Neural cell (in vitro differentiated cells): ENCODE measurements around the gene GTSF1L. TPM values are rescaled to one million over a fixed set of nuclear protein-coding genes. Genes with fewer than 3 reads are reported as not detected.

Experiments
- H2AFZ ChIP-seq: fragments of 200-600, 300-800 bp; sonication (generic), shearing (Covaris generic); 2 replicates; pipeline ENCODE4 v1.6.0; 2014; ENCODE audit warnings: low read depth, mild to moderate bottlenecking, antibody characterized with exemption, low read length, moderate library complexity
- H3F3A ChIP-seq: fragments of 200-600 bp; shearing (Covaris generic); 2 replicates; pipeline ENCODE4 v1.6.1; 2016; ENCODE audit warnings: mild to moderate bottlenecking, moderate library complexity, mixed read lengths, antibody characterized with exemption, low read length; ENCODE audit not compliant: insufficient read depth, poor library complexity, severe bottlenecking
- H3K27ac ChIP-seq: fragments of 200-600, 300-800 bp; sonication (generic), shearing (Covaris generic); 2 replicates; pipeline ENCODE4 v1.5.1; 2014; ENCODE audit warnings: mild to moderate bottlenecking, low read length, moderate library complexity
- H3K27me3 ChIP-seq: fragments of 300-800, 200-600 bp; sonication (generic), shearing (Covaris generic); 2 replicates; pipeline ENCODE4 v1.6.0; 2014; ENCODE audit warnings: mild to moderate bottlenecking, low read depth, low read length, moderate library complexity; ENCODE audit not compliant: insufficient read depth
- H3K36me3 ChIP-seq: fragments of 300-800, 200-600 bp; sonication (generic), shearing (Covaris generic); 2 replicates; pipeline ENCODE4 v1.5.1; 2014; ENCODE audit warnings: mild to moderate bottlenecking, antibody characterized with exemption, low read length, moderate library complexity; ENCODE audit not compliant: insufficient read depth
- H3K4me2 ChIP-seq: fragments of 300-800, 200-600 bp; sonication (generic), shearing (Covaris generic); 2 replicates; pipeline ENCODE4 v1.6.0; 2014; ENCODE audit warnings: mild to moderate bottlenecking, low read length
- H3K4me3 ChIP-seq: fragments of 300-800, 200-600 bp; sonication (generic), shearing (Covaris generic); 2 replicates; pipeline ENCODE4 v1.5.1; 2014; ENCODE audit warnings: mild to moderate bottlenecking, low read length, moderate library complexity
- H3K79me2 ChIP-seq: fragments of 200-600 bp; shearing (Covaris generic); replicated peaks from 2 replicates; pipeline ENCODE4 v1.6.0; 2014; ENCODE audit warnings: mild to moderate bottlenecking, low read length, moderate library complexity; ENCODE audit not compliant: insufficient read depth
- H3K9ac ChIP-seq: fragments of 300-800, 200-600 bp; sonication (generic), shearing (Covaris generic); 2 replicates; pipeline ENCODE4 v1.6.1; 2016; ENCODE audit warnings: mild to moderate bottlenecking, low read length, mixed read lengths
- H3K9me2 ChIP-seq: fragments of 200-600 bp; shearing (Covaris generic); 2 replicates; pipeline ENCODE4 v1.6.1; 2016; ENCODE audit warnings: mild to moderate bottlenecking, low read length, mixed read lengths; ENCODE audit not compliant: insufficient read depth
- H3K9me3 ChIP-seq: fragments of 200-600, 300-800 bp; sonication (generic), shearing (Covaris generic); 2 replicates; pipeline ENCODE4 v1.6.1; 2016; ENCODE audit warnings: mild to moderate bottlenecking, mixed run types, low read length, moderate library complexity, mixed read lengths
- H4K20me1 ChIP-seq: fragments of 200-600 bp; shearing (Covaris generic); 2 replicates; pipeline ENCODE4 v1.6.1; 2016; ENCODE audit warnings: mild to moderate bottlenecking, mixed run types; ENCODE audit not compliant: insufficient read depth
- CTCF ChIP-seq: fragments of 450-650 bp; IDR thresholded peaks from 2 replicates; pipeline ENCODE4 v1.5.1; 2014; ENCODE audit warnings: antibody characterized with exemption, mild to moderate bottlenecking, moderate library complexity; ENCODE audit not compliant: poor library complexity, severe bottlenecking
- EP300 ChIP-seq: fragments of 450-650 bp; conservative IDR thresholded peaks from 2 replicates; pipeline ENCODE4 v1.6.1; 2014; ENCODE audit warnings: antibody characterized with exemption, mild to moderate bottlenecking, moderate library complexity; ENCODE audit not compliant: poor library complexity, severe bottlenecking
- EZH2 ChIP-seq: fragments of 200-600, 300-800 bp; shearing (Covaris generic), sonication (generic); IDR thresholded peaks from 2 replicates; pipeline ENCODE4 v1.6.1; 2014; ENCODE audit warnings: antibody characterized with exemption, low read length, borderline replicate concordance, mild to moderate bottlenecking; ENCODE audit not compliant: insufficient read depth, poor library complexity, severe bottlenecking
- MXI1 ChIP-seq: fragments of 450-650 bp; conservative IDR thresholded peaks from 2 replicates; pipeline ENCODE4 v1.6.1; 2014; ENCODE audit warnings: antibody characterized with exemption, mild to moderate bottlenecking; ENCODE audit not compliant: poor library complexity, severe bottlenecking
- POLR2AphosphoS5 ChIP-seq: IDR thresholded peaks from 2 replicates; pipeline ENCODE4 v1.6.1; 2012
- RAD21 ChIP-seq: fragments of 450-650 bp; conservative IDR thresholded peaks from 2 replicates; pipeline ENCODE4 v1.6.1; 2014; ENCODE audit warnings: antibody characterized with exemption, mild to moderate bottlenecking, moderate library complexity
- SMC3 ChIP-seq: fragments of 450-650 bp; conservative IDR thresholded peaks from 2 replicates; pipeline ENCODE4 v1.6.1; 2014; ENCODE audit warnings: antibody characterized with exemption, mild to moderate bottlenecking, moderate library complexity; ENCODE audit not compliant: poor library complexity
- TAF1 ChIP-seq: IDR thresholded peaks from 2 replicates; pipeline ENCODE4 v1.6.1; 2012; ENCODE audit warnings: low read depth
- polyA plus RNA-seq: library from polyadenylated mRNA; depleted of rRNA; stranded (reverse); fragments of >200 nt; gene quantifications from 2 replicates; pipeline ENCODE4 v1.2.3, GENCODE V29; 2014
- TF ChIP-seq, protein P1 (sequence below): IDR thresholded peaks from 2 replicates; pipeline ENCODE4 v1.6.1; 2012; ENCODE audit warnings: borderline replicate concordance

GTSF1L gene
- polyA plus RNA-seq, 1 donor from 2014 or later, result not detected

- H3K27me3 ChIP-seq, result no peaks in the 10 kb centered on the region
- H3K36me3 ChIP-seq, result no peaks in the 10 kb centered on the region
- no peak overlapping the region for H3K4me2 ChIP-seq
- TF ChIP-seq, protein P1, sequence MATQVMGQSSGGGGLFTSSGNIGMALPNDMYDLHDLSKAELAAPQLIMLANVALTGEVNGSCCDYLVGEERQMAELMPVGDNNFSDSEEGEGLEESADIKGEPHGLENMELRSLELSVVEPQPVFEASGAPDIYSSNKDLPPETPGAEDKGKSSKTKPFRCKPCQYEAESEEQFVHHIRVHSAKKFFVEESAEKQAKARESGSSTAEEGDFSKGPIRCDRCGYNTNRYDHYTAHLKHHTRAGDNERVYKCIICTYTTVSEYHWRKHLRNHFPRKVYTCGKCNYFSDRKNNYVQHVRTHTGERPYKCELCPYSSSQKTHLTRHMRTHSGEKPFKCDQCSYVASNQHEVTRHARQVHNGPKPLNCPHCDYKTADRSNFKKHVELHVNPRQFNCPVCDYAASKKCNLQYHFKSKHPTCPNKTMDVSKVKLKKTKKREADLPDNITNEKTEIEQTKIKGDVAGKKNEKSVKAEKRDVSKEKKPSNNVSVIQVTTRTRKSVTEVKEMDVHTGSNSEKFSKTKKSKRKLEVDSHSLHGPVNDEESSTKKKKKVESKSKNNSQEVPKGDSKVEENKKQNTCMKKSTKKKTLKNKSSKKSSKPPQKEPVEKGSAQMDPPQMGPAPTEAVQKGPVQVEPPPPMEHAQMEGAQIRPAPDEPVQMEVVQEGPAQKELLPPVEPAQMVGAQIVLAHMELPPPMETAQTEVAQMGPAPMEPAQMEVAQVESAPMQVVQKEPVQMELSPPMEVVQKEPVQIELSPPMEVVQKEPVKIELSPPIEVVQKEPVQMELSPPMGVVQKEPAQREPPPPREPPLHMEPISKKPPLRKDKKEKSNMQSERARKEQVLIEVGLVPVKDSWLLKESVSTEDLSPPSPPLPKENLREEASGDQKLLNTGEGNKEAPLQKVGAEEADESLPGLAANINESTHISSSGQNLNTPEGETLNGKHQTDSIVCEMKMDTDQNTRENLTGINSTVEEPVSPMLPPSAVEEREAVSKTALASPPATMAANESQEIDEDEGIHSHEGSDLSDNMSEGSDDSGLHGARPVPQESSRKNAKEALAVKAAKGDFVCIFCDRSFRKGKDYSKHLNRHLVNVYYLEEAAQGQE, result no peak
- TF ChIP-seq RAD21 (no peak), TAF1 (no peak), CTCF (no peak), SMC3 (no peak), POLR2AphosphoS5 (no peak), EP300 (no peak), EZH2 (no peak), MXI1 (no peak)
- H3K9ac ChIP-seq, result no peak overlapping the region
- H3K9me3 ChIP-seq, result no peaks in the 10 kb centered on the region
- H3K9me2 ChIP-seq, result no peaks in the 10 kb centered on the region
- H3K27ac ChIP-seq, result no peak overlapping the region
- H2AFZ ChIP-seq, result no peak overlapping the region
- no peak overlapping the region for H3K4me3 ChIP-seq
- H3F3A ChIP-seq, result no peaks in the 10 kb centered on the region
- H4K20me1 ChIP-seq, result no peaks in the 10 kb centered on the region
- no peaks in the 10 kb centered on the region for H3K79me2 ChIP-seq
Measured at GRCh38 chr20:43736588-43737158, 9.9 kb upstream of the GTSF1L start.

GRCh38 chr20:43731927-43732326, 5.1 kb upstream of the GTSF1L start:
- no peak overlapping the region for H3K4me3 ChIP-seq
- H3K27me3 ChIP-seq, result no peaks in the 10 kb centered on the region
- H2AFZ ChIP-seq, result no peak overlapping the region
- TF ChIP-seq POLR2AphosphoS5 (no peak), SMC3 (no peak), CTCF (no peak), EP300 (no peak), MXI1 (no peak), TAF1 (no peak), EZH2 (no peak)
- TF ChIP-seq, protein P1, result no peak
- H3K36me3 ChIP-seq, result no peaks in the 10 kb centered on the region
- no peaks in the 10 kb centered on the region for H3F3A ChIP-seq
- no peak overlapping the region for H3K4me2 ChIP-seq
- no peak overlapping the region for H3K27ac ChIP-seq
- H3K9ac ChIP-seq, result no peak overlapping the region
- no peaks in the 10 kb centered on the region for H3K9me2 ChIP-seq
- H4K20me1 ChIP-seq, result no peaks in the 10 kb centered on the region
- no peaks in the 10 kb centered on the region for H3K9me3 ChIP-seq
- no peaks in the 10 kb centered on the region for H3K79me2 ChIP-seq
